Nephron (organoid): ENCODE data around the gene ZBED2.

Experiments used
- H3K27ac Mint-ChIP-seq, 3 experiments: 2 replicates each; pipeline ENCODE4 v1.8.0; 2020; ENCODE audit warnings: mixed read lengths in 3 of 3, mild to moderate bottlenecking in 2 of 3, moderate library complexity in 1 of 3
- H3K27me3 Mint-ChIP-seq: 2 replicates; pipeline ENCODE4 v1.8.0; 2021; ENCODE audit warnings: low read depth, mild to moderate bottlenecking, moderate library complexity, mixed read lengths
- H3K36me3 Mint-ChIP-seq: 2 replicates; pipeline ENCODE4 v1.8.0; 2020; ENCODE audit warnings: low read depth, mixed read lengths
- H3K4me1 Mint-ChIP-seq: 2 replicates; pipeline ENCODE4 v1.8.0; 2020; ENCODE audit warnings: mixed read lengths
- H3K4me3 Mint-ChIP-seq, 3 experiments: 2 replicates each; pipeline ENCODE4 v1.8.0; 2020; ENCODE audit warnings: mild to moderate bottlenecking in 3 of 3, mixed read lengths in 3 of 3, moderate library complexity in 2 of 3
- H3K9me3 Mint-ChIP-seq: 2 replicates; pipeline ENCODE4 v1.8.0; 2020; ENCODE audit warnings: mixed read lengths
- CTCF ChIP-seq, 3 experiments: fragments of 200-600 bp; sonication (generic); IDR thresholded peaks; one replicate each; pipeline ENCODE4 v1.5.0; 2021; ENCODE audit warnings: antibody characterized with exemption in 3 of 3; ENCODE audit not compliant: unreplicated experiment in 3 of 3

Gene ZBED2

GRCh38 chr3:111547631-111548030, 47.5 kb downstream of the ZBED2 start:
- Mint-ChIP-seq H3K4me3 (no peak overlapping the region), H3K9me3 (no peaks in the 10 kb centered on the region), H3K27me3 (no peaks in the 10 kb centered on the region), H3K36me3 (no peaks in the 10 kb centered on the region), H3K27ac (no peak overlapping the region), H3K4me1 (peaks cover 11% of the 10 kb centered on the region)
- TF ChIP-seq CTCF (IDR thresholded peaks at IDR 0.05; ENCODE audit: unreplicated experiment in 3 of 3), result no peak

- Mint-ChIP-seq H3K27ac (no peak overlapping the region), H3K9me3 (no peaks in the 10 kb centered on the region), H3K27me3 (no peaks in the 10 kb centered on the region), H3K4me3 (no peak overlapping the region), H3K4me1 (peaks cover 32% of the 10 kb centered on the region), H3K36me3 (no peaks in the 10 kb centered on the region)
- TF ChIP-seq CTCF (IDR thresholded peaks at IDR 0.05; ENCODE audit: unreplicated experiment in 3 of 3), result no peak
These were observed 49.8 kb downstream of the ZBED2 start for GRCh38 chr3:111545349-111545748.
